HEK293 (cell line): ENCODE data around the gene HDDC3.

Experiments used
- CTCF ChIA-PET: fragments of 350-600 bp; formaldehyde crosslinking; extraction: SDS; loops from one replicate; lab custom pipeline; 2021; ENCODE audit warnings: antibody characterized with exemption; lab: Yijun Ruan, JAX
- POLR2A ChIA-PET: fragments of 300-600 bp; formaldehyde crosslinking; extraction: SDS; loops from one replicate; lab custom pipeline; 2020; ENCODE audit warnings: antibody characterized with exemption, inconsistent platforms; lab: Yijun Ruan, JAX
- H3K27ac ChIP-seq: fragments of 200-500 bp; sonication (Bioruptor generic); 2 replicates; pipeline ENCODE4 v1.5.1; 2014; ENCODE audit warnings: low read depth, low read length, control low read depth, inconsistent platforms; ENCODE audit errors: extremely low read depth
- H3K36me3 ChIP-seq, 2 experiments: fragments of 200-500 bp in 1 of 2; sonication (Bioruptor generic) in 1 of 2; 1 replicate in 1 of 2; 2 replicates in 1 of 2; pipeline ENCODE4 v1.5.1; 2014 to 2017; ENCODE audit warnings: inconsistent platforms in 2 of 2, low read length in 2 of 2; ENCODE audit not compliant: control insufficient read depth in 2 of 2, insufficient read depth in 1 of 2
- H3K4me1 ChIP-seq: fragments of 200-500 bp; sonication (Bioruptor generic); 2 replicates; pipeline ENCODE4 v1.5.1; 2014; ENCODE audit warnings: mild to moderate bottlenecking, low read length, inconsistent platforms; ENCODE audit not compliant: control insufficient read depth, insufficient read depth
- H3K4me3 ChIP-seq: 2 replicates; pipeline ENCODE4 v1.5.1; 2011; ENCODE audit warnings: low read depth, mild to moderate bottlenecking, control low read depth, low read length, moderate library complexity
- H3K9me3 ChIP-seq: fragments of 200-500 bp; sonication (Bioruptor generic); 2 replicates; pipeline ENCODE4 v1.5.1; 2014; ENCODE audit warnings: low read depth, low read length, inconsistent platforms; ENCODE audit not compliant: control insufficient read depth, insufficient read depth
- GLIS2 ChIP-seq: fragments of 450-650 bp; formaldehyde crosslinking; IDR thresholded peaks from 2 replicates; pipeline ENCODE4 v1.5.1; 2016; ENCODE audit warnings: missing biosample characterization, missing genetic modification characterization
- ZBTB17 ChIP-seq: fragments of 450-650 bp; formaldehyde crosslinking; IDR thresholded peaks from 2 replicates; pipeline ENCODE4 v1.5.1; 2016; ENCODE audit warnings: missing biosample characterization, missing genetic modification characterization
- ZBTB21 ChIP-seq: fragments of 450-650 bp; formaldehyde crosslinking; IDR thresholded peaks from 2 replicates; pipeline ENCODE4 v1.5.1; 2017; ENCODE audit warnings: missing biosample characterization, missing genetic modification characterization
- ZNF112 ChIP-seq: fragments of 450-650 bp; formaldehyde crosslinking; IDR thresholded peaks from 2 replicates; pipeline ENCODE4 v1.5.0; 2017; ENCODE audit warnings: missing biosample characterization, missing genetic modification characterization
- ZNF37A ChIP-seq: fragments of 450-650 bp; IDR thresholded peaks from 2 replicates; pipeline ENCODE4 v1.5.1; 2018; ENCODE audit warnings: missing biosample characterization, missing genetic modification characterization
- ZNF596 ChIP-seq: fragments of 450-650 bp; IDR thresholded peaks from 2 replicates; pipeline ENCODE4 v1.5.0; 2018; ENCODE audit warnings: missing biosample characterization, mild to moderate bottlenecking, missing genetic modification characterization, moderate library complexity
- ZNF837 ChIP-seq: fragments of 450-650 bp; formaldehyde crosslinking; IDR thresholded peaks from 2 replicates; pipeline ENCODE4 v1.5.1; 2016; ENCODE audit warnings: missing biosample characterization, missing genetic modification characterization
- TF ChIP-seq, protein P1 (sequence below): fragments of 450-650 bp; formaldehyde crosslinking; IDR thresholded peaks from 2 replicates; pipeline ENCODE4 v1.5.1; 2017; ENCODE audit warnings: missing biosample characterization, missing genetic modification characterization
- TF ChIP-seq, protein P2 (sequence below): fragments of 450-650 bp; formaldehyde crosslinking; IDR thresholded peaks from 2 replicates; pipeline ENCODE4 v1.5.1; 2016; ENCODE audit warnings: missing biosample characterization, missing genetic modification characterization
- TF ChIP-seq, protein P3 (sequence below): fragments of 450-650 bp; formaldehyde crosslinking; IDR thresholded peaks from 2 replicates; pipeline ENCODE4 v1.5.1; 2016; ENCODE audit warnings: missing biosample characterization, missing genetic modification characterization
- TF ChIP-seq, protein P4 (sequence below): fragments of 450-650 bp; formaldehyde crosslinking; IDR thresholded peaks from 2 replicates; pipeline ENCODE4 v1.5.1; 2016; ENCODE audit warnings: missing biosample characterization, missing genetic modification characterization
- TF ChIP-seq, protein P5 (sequence below): fragments of 450-650 bp; formaldehyde crosslinking; IDR thresholded peaks from 2 replicates; pipeline ENCODE4 v1.5.0; 2017; ENCODE audit warnings: missing biosample characterization, missing genetic modification characterization, borderline replicate concordance
- TF ChIP-seq, protein P6 (sequence below): fragments of 450-650 bp; formaldehyde crosslinking; IDR thresholded peaks from 2 replicates; pipeline ENCODE4 v1.5.1; 2016; ENCODE audit warnings: missing biosample characterization, missing genetic modification characterization, borderline replicate concordance

The HDDC3 gene

DNA sequence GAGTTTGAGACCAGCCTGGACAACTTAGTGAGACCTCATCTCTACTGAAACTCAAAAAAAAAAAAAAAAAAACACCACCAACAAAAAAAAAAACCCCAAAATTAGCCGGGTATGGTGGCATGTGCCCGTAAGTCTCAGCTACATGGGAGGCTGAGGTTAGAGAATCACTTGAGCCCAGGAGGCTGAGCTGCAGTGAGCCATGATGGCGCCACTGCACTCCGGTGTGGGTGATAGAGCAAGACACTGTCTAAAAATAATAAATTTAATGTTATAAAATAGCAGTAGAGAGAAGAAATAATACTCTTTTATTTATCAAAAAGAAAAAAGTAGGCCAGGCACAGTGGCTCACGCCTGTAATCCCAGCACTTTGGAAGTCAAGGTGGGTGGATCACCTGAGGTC is 39.8 kb upstream of the HDDC3 start:
- H3K4me3 ChIP-seq, result no peak overlapping the region
- POLR2A ChIA-PET, result interaction anchor here (0.5 to 0.7 kb wide), 5 partner anchors 8 to 50 kb away, joined by 3 to 6 read pairs (median 4); partner anchors contain the start of genes PRC1 and VPS33B
- H3K36me3 ChIP-seq, result peaks cover 95 to 99% of the 10 kb centered on the region in 2 experiments
- H3K27ac ChIP-seq, result no peak overlapping the region
- CTCF ChIA-PET, result interaction anchor here (2.6 kb wide), 1 partner anchor 15 kb away, joined by 20 read pairs; no protein-coding TSS in a partner anchor
- H3K9me3 ChIP-seq, result no peaks in the 10 kb centered on the region
- H3K4me1 ChIP-seq, result no peaks in the 10 kb centered on the region
- TF ChIP-seq, protein P1, sequence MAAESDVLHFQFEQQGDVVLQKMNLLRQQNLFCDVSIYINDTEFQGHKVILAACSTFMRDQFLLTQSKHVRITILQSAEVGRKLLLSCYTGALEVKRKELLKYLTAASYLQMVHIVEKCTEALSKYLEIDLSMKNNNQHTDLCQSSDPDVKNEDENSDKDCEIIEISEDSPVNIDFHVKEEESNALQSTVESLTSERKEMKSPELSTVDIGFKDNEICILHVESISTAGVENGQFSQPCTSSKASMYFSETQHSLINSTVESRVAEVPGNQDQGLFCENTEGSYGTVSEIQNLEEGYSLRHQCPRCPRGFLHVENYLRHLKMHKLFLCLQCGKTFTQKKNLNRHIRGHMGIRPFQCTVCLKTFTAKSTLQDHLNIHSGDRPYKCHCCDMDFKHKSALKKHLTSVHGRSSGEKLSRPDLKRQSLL, result peak; percentile 60; the same call in 1 of the 2 replicates
- no peak for TF ChIP-seq ZNF596 (tag by site-specific recombination)

DNA sequence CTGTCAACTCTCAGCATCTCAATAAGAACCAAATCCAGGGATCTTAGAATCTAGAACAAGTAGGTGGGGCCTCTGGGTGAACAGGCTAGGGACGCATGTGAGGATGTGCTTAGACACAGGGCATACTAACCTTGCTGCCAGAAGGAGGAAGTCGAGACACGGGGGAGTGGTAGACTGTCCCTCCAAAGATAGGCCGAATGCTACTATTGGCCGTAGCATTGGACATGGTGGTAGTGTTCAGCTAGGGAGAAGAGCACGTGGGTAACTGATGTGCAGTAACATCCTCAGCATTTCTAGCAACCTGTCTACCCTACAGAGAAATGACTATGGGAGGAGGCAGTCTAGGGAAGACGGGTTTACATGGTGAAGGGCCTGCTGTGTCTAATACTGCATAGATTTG is 37.9 kb upstream of the HDDC3 start:
- ChIA-PET CTCF (interaction anchor here (0.6 to 2.6 kb wide), 5 partner anchors 13 to 63 kb away, joined by 3 to 20 read pairs (median 5); partner anchors contain the start of gene HDDC3), POLR2A (interaction anchor here (0.9 to 1.7 kb wide), 5 partner anchors 9 to 52 kb away, joined by 3 to 6 read pairs (median 4); partner anchors contain the start of genes RCCD1 and VPS33B)
- TF ChIP-seq ZNF37A (tag by site-specific recombination) (no peak), GLIS2 (tag by site-specific recombination) (no peak)
- TF ChIP-seq, protein P2, sequence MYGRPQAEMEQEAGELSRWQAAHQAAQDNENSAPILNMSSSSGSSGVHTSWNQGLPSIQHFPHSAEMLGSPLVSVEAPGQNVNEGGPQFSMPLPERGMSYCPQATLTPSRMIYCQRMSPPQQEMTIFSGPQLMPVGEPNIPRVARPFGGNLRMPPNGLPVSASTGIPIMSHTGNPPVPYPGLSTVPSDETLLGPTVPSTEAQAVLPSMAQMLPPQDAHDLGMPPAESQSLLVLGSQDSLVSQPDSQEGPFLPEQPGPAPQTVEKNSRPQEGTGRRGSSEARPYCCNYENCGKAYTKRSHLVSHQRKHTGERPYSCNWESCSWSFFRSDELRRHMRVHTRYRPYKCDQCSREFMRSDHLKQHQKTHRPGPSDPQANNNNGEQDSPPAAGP (tag by site-specific recombination), result no peak
- TF ChIP-seq, protein P3, sequence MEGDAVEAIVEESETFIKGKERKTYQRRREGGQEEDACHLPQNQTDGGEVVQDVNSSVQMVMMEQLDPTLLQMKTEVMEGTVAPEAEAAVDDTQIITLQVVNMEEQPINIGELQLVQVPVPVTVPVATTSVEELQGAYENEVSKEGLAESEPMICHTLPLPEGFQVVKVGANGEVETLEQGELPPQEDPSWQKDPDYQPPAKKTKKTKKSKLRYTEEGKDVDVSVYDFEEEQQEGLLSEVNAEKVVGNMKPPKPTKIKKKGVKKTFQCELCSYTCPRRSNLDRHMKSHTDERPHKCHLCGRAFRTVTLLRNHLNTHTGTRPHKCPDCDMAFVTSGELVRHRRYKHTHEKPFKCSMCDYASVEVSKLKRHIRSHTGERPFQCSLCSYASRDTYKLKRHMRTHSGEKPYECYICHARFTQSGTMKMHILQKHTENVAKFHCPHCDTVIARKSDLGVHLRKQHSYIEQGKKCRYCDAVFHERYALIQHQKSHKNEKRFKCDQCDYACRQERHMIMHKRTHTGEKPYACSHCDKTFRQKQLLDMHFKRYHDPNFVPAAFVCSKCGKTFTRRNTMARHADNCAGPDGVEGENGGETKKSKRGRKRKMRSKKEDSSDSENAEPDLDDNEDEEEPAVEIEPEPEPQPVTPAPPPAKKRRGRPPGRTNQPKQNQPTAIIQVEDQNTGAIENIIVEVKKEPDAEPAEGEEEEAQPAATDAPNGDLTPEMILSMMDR (tag by site-specific recombination), result no peak

DNA sequence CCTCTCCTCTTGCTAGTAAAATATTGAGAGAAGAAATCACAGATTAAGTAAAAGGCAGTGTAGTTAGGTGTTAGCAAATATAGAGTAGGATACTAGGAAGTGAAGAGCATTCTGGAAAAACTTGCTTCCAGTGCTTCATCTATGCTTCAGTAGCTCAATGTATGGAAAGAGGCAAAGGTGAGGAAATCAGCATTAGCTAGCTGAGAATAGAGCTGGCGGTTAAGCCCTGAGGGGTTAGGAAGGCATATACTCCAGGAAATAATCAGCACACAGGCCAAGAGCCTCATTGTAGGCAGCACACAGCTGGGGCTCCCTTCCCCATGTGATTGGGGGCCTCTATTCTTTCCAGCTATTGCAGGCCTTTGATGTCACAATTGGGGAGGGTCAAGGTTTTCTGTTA is 36.1 kb upstream of the HDDC3 start:
- H3K27ac ChIP-seq, result no peak overlapping the region
- H3K9me3 ChIP-seq, result no peaks in the 10 kb centered on the region
- ChIA-PET CTCF (interaction anchor here (0.6 to 3.3 kb wide), 5 partner anchors 9 to 65 kb away, joined by 3 to 54 read pairs (median 3); partner anchors contain the start of genes HDDC3 and RCCD1), POLR2A (interaction anchor here (0.6 kb wide), 1 partner anchor 10 kb away, joined by 3 read pairs; no protein-coding TSS in a partner anchor)
- peaks cover 93 to 98% of the 10 kb centered on the region in 2 experiments for H3K36me3 ChIP-seq
- H3K4me3 ChIP-seq, result no peak overlapping the region
- no peaks in the 10 kb centered on the region for H3K4me1 ChIP-seq
- TF ChIP-seq, protein P4, sequence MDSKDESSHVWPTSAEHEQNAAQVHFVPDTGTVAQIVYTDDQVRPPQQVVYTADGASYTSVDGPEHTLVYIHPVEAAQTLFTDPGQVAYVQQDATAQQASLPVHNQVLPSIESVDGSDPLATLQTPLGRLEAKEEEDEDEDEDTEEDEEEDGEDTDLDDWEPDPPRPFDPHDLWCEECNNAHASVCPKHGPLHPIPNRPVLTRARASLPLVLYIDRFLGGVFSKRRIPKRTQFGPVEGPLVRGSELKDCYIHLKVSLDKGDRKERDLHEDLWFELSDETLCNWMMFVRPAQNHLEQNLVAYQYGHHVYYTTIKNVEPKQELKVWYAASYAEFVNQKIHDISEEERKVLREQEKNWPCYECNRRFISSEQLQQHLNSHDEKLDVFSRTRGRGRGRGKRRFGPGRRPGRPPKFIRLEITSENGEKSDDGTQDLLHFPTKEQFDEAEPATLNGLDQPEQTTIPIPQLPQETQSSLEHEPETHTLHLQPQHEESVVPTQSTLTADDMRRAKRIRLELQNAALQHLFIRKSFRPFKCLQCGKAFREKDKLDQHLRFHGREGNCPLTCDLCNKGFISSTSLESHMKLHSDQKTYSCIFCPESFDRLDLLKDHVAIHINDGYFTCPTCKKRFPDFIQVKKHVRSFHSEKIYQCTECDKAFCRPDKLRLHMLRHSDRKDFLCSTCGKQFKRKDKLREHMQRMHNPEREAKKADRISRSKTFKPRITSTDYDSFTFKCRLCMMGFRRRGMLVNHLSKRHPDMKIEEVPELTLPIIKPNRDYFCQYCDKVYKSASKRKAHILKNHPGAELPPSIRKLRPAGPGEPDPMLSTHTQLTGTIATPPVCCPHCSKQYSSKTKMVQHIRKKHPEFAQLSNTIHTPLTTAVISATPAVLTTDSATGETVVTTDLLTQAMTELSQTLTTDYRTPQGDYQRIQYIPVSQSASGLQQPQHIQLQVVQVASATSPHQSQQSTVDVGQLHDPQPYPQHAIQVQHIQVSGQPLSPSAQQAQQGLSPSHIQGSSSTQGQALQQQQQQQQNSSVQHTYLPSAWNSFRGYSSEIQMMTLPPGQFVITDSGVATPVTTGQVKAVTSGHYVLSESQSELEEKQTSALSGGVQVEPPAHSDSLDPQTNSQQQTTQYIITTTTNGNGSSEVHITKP (tag by site-specific recombination), result no peak
- no peak for TF ChIP-seq ZBTB21 (tag by site-specific recombination)
- no peak for TF ChIP-seq ZNF112 (tag by site-specific recombination)
- no peak for TF ChIP-seq ZBTB17 (tag by site-specific recombination)
- TF ChIP-seq ZNF837 (tag by site-specific recombination), result no peak
- TF ChIP-seq, protein P5, sequence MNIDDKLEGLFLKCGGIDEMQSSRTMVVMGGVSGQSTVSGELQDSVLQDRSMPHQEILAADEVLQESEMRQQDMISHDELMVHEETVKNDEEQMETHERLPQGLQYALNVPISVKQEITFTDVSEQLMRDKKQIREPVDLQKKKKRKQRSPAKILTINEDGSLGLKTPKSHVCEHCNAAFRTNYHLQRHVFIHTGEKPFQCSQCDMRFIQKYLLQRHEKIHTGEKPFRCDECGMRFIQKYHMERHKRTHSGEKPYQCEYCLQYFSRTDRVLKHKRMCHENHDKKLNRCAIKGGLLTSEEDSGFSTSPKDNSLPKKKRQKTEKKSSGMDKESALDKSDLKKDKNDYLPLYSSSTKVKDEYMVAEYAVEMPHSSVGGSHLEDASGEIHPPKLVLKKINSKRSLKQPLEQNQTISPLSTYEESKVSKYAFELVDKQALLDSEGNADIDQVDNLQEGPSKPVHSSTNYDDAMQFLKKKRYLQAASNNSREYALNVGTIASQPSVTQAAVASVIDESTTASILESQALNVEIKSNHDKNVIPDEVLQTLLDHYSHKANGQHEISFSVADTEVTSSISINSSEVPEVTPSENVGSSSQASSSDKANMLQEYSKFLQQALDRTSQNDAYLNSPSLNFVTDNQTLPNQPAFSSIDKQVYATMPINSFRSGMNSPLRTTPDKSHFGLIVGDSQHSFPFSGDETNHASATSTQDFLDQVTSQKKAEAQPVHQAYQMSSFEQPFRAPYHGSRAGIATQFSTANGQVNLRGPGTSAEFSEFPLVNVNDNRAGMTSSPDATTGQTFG (tag by site-specific recombination), result no peak
- TF ChIP-seq, protein P6, sequence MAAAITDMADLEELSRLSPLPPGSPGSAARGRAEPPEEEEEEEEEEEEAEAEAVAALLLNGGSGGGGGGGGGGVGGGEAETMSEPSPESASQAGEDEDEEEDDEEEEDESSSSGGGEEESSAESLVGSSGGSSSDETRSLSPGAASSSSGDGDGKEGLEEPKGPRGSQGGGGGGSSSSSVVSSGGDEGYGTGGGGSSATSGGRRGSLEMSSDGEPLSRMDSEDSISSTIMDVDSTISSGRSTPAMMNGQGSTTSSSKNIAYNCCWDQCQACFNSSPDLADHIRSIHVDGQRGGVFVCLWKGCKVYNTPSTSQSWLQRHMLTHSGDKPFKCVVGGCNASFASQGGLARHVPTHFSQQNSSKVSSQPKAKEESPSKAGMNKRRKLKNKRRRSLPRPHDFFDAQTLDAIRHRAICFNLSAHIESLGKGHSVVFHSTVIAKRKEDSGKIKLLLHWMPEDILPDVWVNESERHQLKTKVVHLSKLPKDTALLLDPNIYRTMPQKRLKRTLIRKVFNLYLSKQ (tag by site-specific recombination), result no peak

More for the DNA sequence above, 37.9 kb upstream of the HDDC3 start:
- Histone ChIP-seq H3K36me3 (peaks cover 95 to 98% of the 10 kb centered on the region in 2 experiments), H3K27ac (no peak overlapping the region), H3K4me3 (no peak overlapping the region), H3K9me3 (no peaks in the 10 kb centered on the region), H3K4me1 (no peaks in the 10 kb centered on the region)
